Progenitor cell of endocrine pancreas (in vitro differentiated cells): ENCODE measurements around the gene EDIL3. TPM values are rescaled to one million over a fixed set of nuclear protein-coding genes. Genes with fewer than 3 reads are reported as not detected.

Experiments
- DNase-seq: peaks from one replicate; pipeline ENCODE4 v3.0.0; 2021; ENCODE audit warnings: low spot score; ENCODE audit not compliant: unreplicated experiment
- H3K27ac Mint-ChIP-seq: 2 replicates; pipeline ENCODE4 v1.8.0; 2021; ENCODE audit warnings: mild to moderate bottlenecking, moderate library complexity, mixed read lengths
- H3K27me3 Mint-ChIP-seq: 2 replicates; pipeline ENCODE4 v1.8.0; 2021; ENCODE audit warnings: mixed read lengths
- H3K36me3 Mint-ChIP-seq: 2 replicates; pipeline ENCODE4 v1.8.0; 2022; ENCODE audit warnings: mixed read lengths; ENCODE audit not compliant: insufficient read depth
- H3K4me1 Mint-ChIP-seq: 2 replicates; pipeline ENCODE4 v1.8.0; 2021; ENCODE audit warnings: low read depth, mixed read lengths
- H3K4me3 Mint-ChIP-seq: 2 replicates; pipeline ENCODE4 v1.8.0; 2021; ENCODE audit warnings: low read depth, mild to moderate bottlenecking, moderate library complexity, mixed read lengths
- H3K9me3 Mint-ChIP-seq: 2 replicates; pipeline ENCODE4 v1.8.0; 2021; ENCODE audit warnings: low read depth, mixed read lengths
- total RNA-seq: library from RNA; stranded (reverse); gene quantifications from 2 replicates; pipeline ENCODE4 v1.2.1, GENCODE V29; 2021
- TF ChIP-seq, protein P1 (sequence below): fragments of 200-600 bp; sonication (generic); IDR thresholded peaks from one replicate; pipeline ENCODE4 v1.5.0; 2021; ENCODE audit warnings: antibody characterized with exemption, mild to moderate bottlenecking; ENCODE audit not compliant: unreplicated experiment

EDIL3 gene
- total RNA-seq, 1 donor from 2014 or later, result 4.8 TPM

DNA sequence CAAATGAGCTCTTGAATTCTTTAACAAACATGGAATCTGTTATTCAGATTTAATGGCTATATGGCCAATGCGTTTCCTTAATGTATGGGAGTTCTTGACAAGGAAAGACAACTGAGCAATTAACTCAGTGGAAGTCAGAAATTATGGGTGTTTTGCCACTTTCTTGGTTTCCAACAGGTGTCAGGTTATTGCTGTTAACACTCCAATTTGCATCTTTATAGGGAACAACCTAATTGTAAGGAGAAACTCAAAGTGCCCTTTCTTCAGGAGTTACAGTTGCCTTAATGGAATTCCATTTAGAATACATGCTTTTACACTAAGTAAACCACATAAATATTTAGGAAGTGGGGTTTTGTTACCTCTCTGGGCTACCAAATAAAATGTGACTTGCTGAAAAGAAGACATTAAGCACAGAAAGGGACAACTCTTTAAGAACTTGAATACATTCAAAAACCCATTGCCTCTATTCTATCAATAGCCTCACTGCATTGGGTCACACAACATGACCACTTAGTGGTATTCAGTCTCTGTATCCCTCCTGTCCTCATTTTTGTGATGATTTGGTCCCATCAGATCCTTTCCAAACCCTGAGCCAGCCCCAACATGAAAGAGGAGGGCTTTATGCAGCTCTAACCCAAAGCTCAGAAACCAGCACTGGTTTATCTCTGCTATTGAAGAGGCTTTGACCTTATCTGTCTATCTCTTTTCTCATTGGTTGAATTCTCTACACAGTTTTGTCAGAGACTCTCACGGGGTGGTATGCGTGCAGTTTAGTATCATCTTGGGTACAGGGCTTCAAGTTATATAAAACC lies 118.7 kb downstream of the EDIL3 start:
- peaks cover 9% of the 10 kb centered on the region for H3K27me3 Mint-ChIP-seq
- no peak overlapping the region for H3K4me3 Mint-ChIP-seq
- H3K9me3 Mint-ChIP-seq, result no peaks in the 10 kb centered on the region
- H3K4me1 Mint-ChIP-seq, result peaks cover 9% of the 10 kb centered on the region
- TF ChIP-seq, protein P1, sequence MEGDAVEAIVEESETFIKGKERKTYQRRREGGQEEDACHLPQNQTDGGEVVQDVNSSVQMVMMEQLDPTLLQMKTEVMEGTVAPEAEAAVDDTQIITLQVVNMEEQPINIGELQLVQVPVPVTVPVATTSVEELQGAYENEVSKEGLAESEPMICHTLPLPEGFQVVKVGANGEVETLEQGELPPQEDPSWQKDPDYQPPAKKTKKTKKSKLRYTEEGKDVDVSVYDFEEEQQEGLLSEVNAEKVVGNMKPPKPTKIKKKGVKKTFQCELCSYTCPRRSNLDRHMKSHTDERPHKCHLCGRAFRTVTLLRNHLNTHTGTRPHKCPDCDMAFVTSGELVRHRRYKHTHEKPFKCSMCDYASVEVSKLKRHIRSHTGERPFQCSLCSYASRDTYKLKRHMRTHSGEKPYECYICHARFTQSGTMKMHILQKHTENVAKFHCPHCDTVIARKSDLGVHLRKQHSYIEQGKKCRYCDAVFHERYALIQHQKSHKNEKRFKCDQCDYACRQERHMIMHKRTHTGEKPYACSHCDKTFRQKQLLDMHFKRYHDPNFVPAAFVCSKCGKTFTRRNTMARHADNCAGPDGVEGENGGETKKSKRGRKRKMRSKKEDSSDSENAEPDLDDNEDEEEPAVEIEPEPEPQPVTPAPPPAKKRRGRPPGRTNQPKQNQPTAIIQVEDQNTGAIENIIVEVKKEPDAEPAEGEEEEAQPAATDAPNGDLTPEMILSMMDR, result no peak
- no peaks in the 10 kb centered on the region for H3K36me3 Mint-ChIP-seq
- no peak overlapping the region for H3K27ac Mint-ChIP-seq
- DNase-seq, result no peak

GRCh38 chr5:84265130-84265529 lies 119.5 kb downstream of the EDIL3 start:
- H3K36me3 Mint-ChIP-seq, result no peaks in the 10 kb centered on the region
- H3K4me1 Mint-ChIP-seq, result peaks cover 9% of the 10 kb centered on the region
- no peak for DNase-seq
- peaks cover 9% of the 10 kb centered on the region for H3K27me3 Mint-ChIP-seq
- H3K4me3 Mint-ChIP-seq, result no peak overlapping the region
- TF ChIP-seq, protein P1, result no peak
- H3K27ac Mint-ChIP-seq, result no peak overlapping the region
- H3K9me3 Mint-ChIP-seq, result no peaks in the 10 kb centered on the region

- no peak for DNase-seq
- H3K4me3 Mint-ChIP-seq, result no peak overlapping the region
- peaks cover 12% of the 10 kb centered on the region for H3K27me3 Mint-ChIP-seq
- H3K36me3 Mint-ChIP-seq, result no peaks in the 10 kb centered on the region
- no peaks in the 10 kb centered on the region for H3K9me3 Mint-ChIP-seq
- peaks cover 11% of the 10 kb centered on the region for H3K4me1 Mint-ChIP-seq
- H3K27ac Mint-ChIP-seq, result no peak overlapping the region
- TF ChIP-seq, protein P1, result no peak
Observed at GRCh38 chr5:84260939-84261338, 123.7 kb downstream of the EDIL3 start.

DNA sequence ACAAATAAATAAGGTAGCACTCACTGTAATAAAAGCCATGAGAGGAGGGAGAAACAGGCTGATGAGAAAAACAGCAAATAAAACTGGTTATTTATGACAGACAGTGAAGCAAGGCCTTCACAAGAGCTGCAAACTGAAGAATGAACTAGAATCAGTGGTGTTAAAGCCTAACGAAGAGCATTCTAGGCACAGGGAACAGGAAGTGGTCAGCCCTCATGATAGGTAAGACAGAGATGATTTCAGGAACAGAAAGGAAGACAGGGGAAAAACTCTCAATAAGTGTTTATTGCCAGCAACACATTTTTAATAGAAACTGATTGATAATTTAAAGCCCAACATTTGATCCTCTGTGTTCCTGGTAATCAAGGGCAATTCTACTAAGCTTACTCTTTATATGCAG lies 124.5 kb downstream of the EDIL3 start:
- DNase-seq, result no peak
- Mint-ChIP-seq H3K9me3 (no peaks in the 10 kb centered on the region), H3K27me3 (peaks cover 12% of the 10 kb centered on the region), H3K27ac (no peak overlapping the region), H3K36me3 (no peaks in the 10 kb centered on the region), H3K4me1 (peaks cover 6% of the 10 kb centered on the region), H3K4me3 (no peak overlapping the region)
- TF ChIP-seq, protein P1, result no peak

DNA sequence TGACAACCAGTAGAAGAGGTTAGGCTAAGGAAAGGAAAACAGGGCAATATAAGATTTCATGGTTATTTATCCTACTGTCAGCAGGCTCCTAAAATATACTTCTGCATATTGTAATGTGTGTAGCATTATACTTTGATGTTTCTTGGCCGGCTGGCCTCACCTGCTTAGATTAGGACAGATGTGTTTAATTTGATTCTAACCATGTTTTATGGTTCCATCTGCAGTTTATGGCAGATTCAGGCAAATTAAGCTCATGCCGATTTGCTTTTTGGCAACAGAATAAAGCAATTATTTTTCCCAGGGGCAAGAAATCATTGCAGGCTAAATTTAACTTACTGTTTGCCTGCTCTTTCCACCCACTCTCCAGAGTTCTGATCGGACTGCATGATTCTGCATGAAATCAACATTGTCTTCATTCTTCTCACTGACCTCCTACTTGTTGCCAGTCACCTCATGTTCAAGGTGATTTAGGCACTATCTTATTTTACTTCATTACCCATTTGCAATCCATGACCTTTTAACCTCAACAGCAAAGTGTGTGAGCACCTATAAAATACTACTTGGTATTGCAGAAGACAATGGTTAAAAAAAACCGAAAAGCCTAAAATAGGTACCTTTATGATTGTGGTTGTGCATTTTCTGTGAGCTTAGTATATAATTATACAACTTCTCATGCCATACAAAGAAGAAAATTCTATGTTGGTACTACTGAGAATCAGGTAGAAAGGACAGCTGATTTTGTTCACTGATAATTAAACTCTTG lies 125.2 kb downstream of the EDIL3 start:
- H3K4me3 Mint-ChIP-seq, result no peak overlapping the region
- H3K27ac Mint-ChIP-seq, result no peak overlapping the region
- H3K27me3 Mint-ChIP-seq, result peaks cover 15% of the 10 kb centered on the region
- TF ChIP-seq, protein P1, result no peak
- DNase-seq, result no peak
- H3K36me3 Mint-ChIP-seq, result no peaks in the 10 kb centered on the region
- peaks cover 5% of the 10 kb centered on the region for H3K4me1 Mint-ChIP-seq
- no peaks in the 10 kb centered on the region for H3K9me3 Mint-ChIP-seq
